Measurements from ENCODE around the gene C6orf136. TPM values are rescaled to one million over a fixed set of nuclear protein-coding genes. Genes with fewer than 3 reads are reported as not detected.
A peak's percentile ranks its signal among the peaks of the same experiment; 100 is the strongest.

Gene C6orf136
- total RNA-seq, 1 donor from 2014 or later = 15.7 TPM

DNA sequence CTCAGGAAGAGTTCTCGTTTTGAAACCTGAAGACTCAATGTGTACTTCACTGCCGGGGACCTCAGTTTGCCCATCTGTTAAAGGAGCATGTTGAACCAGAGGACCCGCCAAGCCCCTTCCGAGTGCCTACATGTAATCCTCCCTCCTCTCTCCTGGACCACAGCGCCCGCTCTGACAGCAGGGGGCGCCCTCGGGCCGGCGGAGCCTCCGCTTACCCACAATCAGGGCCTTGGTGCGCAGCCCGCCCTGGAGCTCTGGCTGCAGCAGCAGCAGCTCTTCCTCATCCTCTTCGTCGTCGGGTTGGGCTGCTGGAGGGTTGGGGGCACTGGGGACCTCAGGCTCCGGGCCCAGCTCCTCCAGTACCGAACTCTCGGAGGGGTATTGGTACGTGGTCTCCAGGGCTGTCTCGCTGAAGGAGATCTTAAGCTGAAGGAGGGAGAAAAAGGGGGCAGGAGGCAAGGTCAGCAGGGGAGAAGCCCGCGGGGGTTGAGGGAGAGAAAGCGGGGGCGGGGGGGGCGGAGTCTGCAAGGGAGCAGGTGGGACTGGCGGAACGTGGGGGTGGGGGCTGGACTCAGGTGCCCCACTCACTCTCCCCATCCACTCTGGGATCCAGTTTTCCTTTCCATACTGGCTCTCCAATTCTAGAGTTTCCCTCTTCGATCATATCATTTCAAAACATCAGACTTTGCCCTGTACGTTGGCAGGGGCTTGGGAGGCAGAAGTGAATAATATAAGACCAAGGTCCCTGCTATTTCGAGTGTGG, 32.2 kb downstream of the C6orf136 start:
- H3K4me3 ChIP-seq = peak overlapping the region; percentile 9 to 21
- H3K36me3 ChIP-seq = peaks cover 0 to 30% of the 10 kb centered on the region in 2 donors
- peaks cover 60% of the 10 kb centered on the region for H3K4me1 ChIP-seq
- H3K27me3 ChIP-seq = no peaks in the 10 kb centered on the region
- H3K27ac ChIP-seq = peak overlapping the region; percentile 92
- intact Hi-C loops (cut with DNase I) = loop anchor here (1.0 kb wide), 1 partner anchor 43 kb away; no protein-coding TSS in a partner anchor
- no peaks in the 10 kb centered on the region for H3K9me3 ChIP-seq
- no peak for DNase-seq (ENCODE audit: extremely low spot score in 2 of 2)
- TF ChIP-seq POLR2A (IDR thresholded peaks at IDR 0.05) = no peak
- peak; percentile 36 to 69 for TF ChIP-seq POLR2AphosphoS5 (IDR thresholded peaks at IDR 0.05; ENCODE audit: insufficient read depth in 1 of 2, low read depth in 1 of 2)
- TF ChIP-seq CTCF (IDR thresholded peaks at IDR 0.05) = peak; percentile 90 to 98 (median 96)

DNA sequence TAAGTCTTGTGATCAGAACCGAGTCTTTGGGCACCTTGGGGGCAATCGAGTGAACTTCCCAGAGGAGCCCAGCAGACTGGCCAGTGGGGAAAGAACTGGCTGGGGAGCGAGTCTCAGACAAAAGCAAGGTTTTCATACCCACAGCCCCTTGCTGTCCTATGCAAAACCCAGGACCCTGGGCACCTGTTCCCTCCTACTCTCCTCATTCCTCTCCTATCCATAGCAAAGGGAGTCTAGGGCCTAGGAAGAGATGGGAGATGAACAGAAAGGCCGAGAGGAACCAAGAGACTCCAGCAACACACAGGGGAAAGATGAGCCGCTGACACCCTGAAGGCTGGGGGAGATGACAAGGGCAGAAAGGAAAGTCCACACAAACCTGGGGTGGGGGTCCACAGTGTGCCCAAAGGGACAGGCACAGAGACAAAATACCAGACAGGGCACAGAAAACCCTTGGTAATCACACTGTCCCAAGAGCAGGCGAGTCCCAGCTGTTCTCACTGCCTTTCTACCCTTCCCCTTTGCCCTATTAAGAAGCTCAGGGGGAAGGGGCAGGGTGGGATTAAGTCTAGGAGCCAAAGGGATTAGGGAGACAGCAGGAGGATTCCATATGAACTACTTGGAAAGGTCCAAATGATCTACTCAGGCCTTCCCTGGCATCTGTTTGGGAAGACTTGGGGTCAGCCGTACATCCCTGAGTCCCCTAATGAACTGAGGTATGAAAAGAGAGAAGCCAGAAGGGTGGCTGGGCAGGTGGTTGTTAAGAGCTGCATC, 33.0 kb downstream of the C6orf136 start:
- Histone ChIP-seq H3K27ac (peak overlapping the region; percentile 92), H3K4me1 (peaks cover 68% of the 10 kb centered on the region), H3K9me3 (no peaks in the 10 kb centered on the region), H3K36me3 (peaks cover 0 to 30% of the 10 kb centered on the region in 2 donors), H3K4me3 (peak overlapping the region; percentile 9 to 21), H3K27me3 (no peaks in the 10 kb centered on the region)
- intact Hi-C loops (cut with DNase I) = loop anchor here (1.0 to 10.0 kb wide), 3 partner anchors 42 to 205 kb away; partner anchors contain the start of genes DDR1, MRPS18B and PPP1R10
- DNase-seq (ENCODE audit: extremely low spot score in 2 of 2) = no peak
- TF ChIP-seq POLR2A (IDR thresholded peaks at IDR 0.05) (no peak), CTCF (IDR thresholded peaks at IDR 0.05) (no peak), POLR2AphosphoS5 (IDR thresholded peaks at IDR 0.05; ENCODE audit: insufficient read depth in 1 of 2, low read depth in 1 of 2) (no peak)

GRCh38 chr6:30681766-30682142, 34.8 kb downstream of the C6orf136 start:
- H3K27me3 ChIP-seq = no peaks in the 10 kb centered on the region
- DNase-seq (ENCODE audit: extremely low spot score in 2 of 2) = no peak
- peaks cover 0 to 20% of the 10 kb centered on the region in 2 donors for H3K36me3 ChIP-seq
- peak overlapping the region; percentile 93 to 97 for H3K4me3 ChIP-seq
- H3K4me1 ChIP-seq = peaks cover 80% of the 10 kb centered on the region
- intact Hi-C loops (cut with DNase I) = loop anchor here (10.0 kb wide), 2 partner anchors 67 to 203 kb away; partner anchors contain the start of genes DDR1, MRPS18B and PPP1R10
- H3K9me3 ChIP-seq = no peaks in the 10 kb centered on the region
- peak overlapping the region; percentile 92 for H3K27ac ChIP-seq
- TF ChIP-seq POLR2AphosphoS5 (IDR thresholded peaks at IDR 0.05; ENCODE audit: insufficient read depth in 1 of 2, low read depth in 1 of 2) = no peak
- no peak for TF ChIP-seq CTCF (IDR thresholded peaks at IDR 0.05)
- no peak for TF ChIP-seq POLR2A (IDR thresholded peaks at IDR 0.05)

DNA sequence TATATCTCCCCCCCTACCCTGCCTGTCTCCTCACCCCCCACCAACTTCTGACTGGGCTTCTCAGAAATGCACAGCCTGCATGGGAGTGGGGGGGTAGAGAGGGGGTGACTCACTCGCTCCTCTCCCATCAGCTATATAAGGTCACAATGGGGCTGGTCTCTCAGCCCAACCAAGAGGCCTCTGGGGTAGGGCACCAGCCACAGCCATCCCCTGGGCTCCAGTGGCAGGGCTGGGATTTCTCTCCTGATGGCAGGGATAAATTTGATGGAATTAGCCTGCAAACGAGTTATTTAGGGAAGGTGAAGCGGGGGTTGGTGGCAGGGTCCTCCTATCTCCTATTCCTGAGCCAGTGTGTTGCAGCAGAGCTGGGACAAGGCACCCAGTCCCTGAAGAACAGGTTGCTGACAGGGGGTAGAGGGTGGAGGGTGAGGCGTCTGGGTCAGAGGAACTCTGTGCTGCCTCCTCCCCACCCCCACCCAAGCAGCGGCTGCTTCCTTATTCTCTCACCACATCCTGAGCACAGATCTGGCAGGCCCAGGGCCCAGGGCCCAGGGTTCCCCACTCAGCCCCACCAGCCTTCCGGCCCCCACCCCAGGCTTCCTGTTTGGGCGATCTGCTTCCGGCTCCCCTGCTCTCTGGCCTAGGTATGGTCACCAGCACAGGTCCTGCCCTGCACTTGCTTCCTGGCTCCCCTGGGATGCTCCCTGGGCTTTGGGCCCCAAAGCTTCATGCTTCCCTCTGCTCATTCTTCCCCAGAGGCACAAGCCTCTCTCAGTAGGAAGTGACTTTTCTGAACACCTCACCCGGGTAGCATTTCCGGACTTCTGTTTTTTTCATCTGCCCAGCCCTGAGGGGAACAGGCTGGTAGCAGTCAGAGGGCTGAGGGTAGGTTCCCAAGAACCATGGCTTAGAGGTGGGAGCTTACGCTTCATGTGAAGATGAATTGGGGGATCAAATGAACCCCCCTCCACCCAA, 35.5 kb downstream of the C6orf136 start:
- no peak for DNase-seq (ENCODE audit: extremely low spot score in 2 of 2)
- no peaks in the 10 kb centered on the region for H3K9me3 ChIP-seq
- H3K36me3 ChIP-seq = peaks cover 0 to 13% of the 10 kb centered on the region in 2 donors
- peak overlapping the region; percentile 92 for H3K27ac ChIP-seq
- H3K4me3 ChIP-seq = peak overlapping the region; percentile 93 to 97
- intact Hi-C loops (cut with DNase I) = loop anchor here (10.0 kb wide), 2 partner anchors 68 to 202 kb away; partner anchors contain the start of genes DDR1, MRPS18B and PPP1R10
- TF ChIP-seq POLR2A (IDR thresholded peaks at IDR 0.05) (peak in 1 of 2 donors; percentile 3), CTCF (IDR thresholded peaks at IDR 0.05) (no peak), POLR2AphosphoS5 (IDR thresholded peaks at IDR 0.05; ENCODE audit: insufficient read depth in 1 of 2, low read depth in 1 of 2) (peak; percentile 22 to 77)
- no peaks in the 10 kb centered on the region for H3K27me3 ChIP-seq
- peaks cover 80% of the 10 kb centered on the region for H3K4me1 ChIP-seq

Measured in vagina (tissue), 2 donors.